Right ventricle myocardium superior (tissue), 1 donor: Measurements from ENCODE around the gene MPHOSPH6. TPM values are rescaled to one million over a fixed set of nuclear protein-coding genes. Genes with fewer than 3 reads are reported as not detected.
"Not testable (repeated sequence)": the region's sequence is repeated elsewhere in the genome, so short reads cannot be mapped to it uniquely, and the experiment has no call there.

Experiments
- ATAC-seq: fragments of 200-7000 bp; cut with Tn5 transposase; one replicate; pipeline ENCODE4 v1.9.1; 2020; ENCODE audit warnings: mild to moderate bottlenecking; ENCODE audit not compliant: poor library complexity
- DNase-seq: peaks from one replicate; pipeline ENCODE4 v3.0.0-alpha.2; 2020
- intact Hi-C: fragments of 100-400 bp; cut with DNase I; formaldehyde crosslinking; loops from one replicate; pipeline ENCODE4 v1.11.2; 2022
- total RNA-seq: library from RNA; stranded (reverse); fragmentation: NEBNext Ultra II Directional; extraction: Animal tissue kit (Norgen Biotek cat#: 25700); gene quantifications from one replicate; pipeline ENCODE4 v1.2.1, GENCODE V29; 2021
- donor health status: DM: no; HTN: yes; CAD: no; lungs with severe emphysema.

MPHOSPH6 gene
- total RNA-seq, 1 donor from 2014 or later: 6.4 TPM

DNA sequence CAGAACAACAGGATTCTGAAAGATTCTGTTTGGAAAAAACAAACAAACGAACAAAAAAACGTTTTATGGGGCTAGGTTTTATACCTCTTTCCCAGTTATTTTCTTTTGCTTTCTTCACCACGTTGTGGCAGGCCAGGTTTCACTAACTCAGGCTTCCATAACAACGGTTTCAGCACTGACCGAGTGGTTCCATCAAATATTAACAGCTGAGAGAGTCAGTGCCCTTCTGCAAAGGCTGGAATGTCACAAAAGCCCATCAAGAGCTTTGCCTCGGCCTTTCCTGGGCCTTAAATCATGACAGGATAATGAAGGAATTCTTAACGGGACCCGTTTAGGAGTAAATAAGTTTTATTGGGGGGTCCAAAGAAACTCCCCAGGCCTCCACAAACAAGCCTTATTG is 34.2 kb downstream of the MPHOSPH6 start:
- DNase-seq (no peak), ATAC-seq (no peak)
- intact Hi-C loops: no loop called here

- DNase-seq: no peak
- no peak for ATAC-seq
These were observed 35.2 kb downstream of the MPHOSPH6 start for GRCh38 chr16:82134846-82135245.

GRCh38 chr16:82133798-82134197 is 36.2 kb downstream of the MPHOSPH6 start:
- DNase-seq: no peak
- ATAC-seq: no peak
- intact Hi-C loops: no loop called here

More at GRCh38 chr16:82134846-82135245, 35.2 kb downstream of the MPHOSPH6 start:
- intact Hi-C loops: no loop called here

DNA sequence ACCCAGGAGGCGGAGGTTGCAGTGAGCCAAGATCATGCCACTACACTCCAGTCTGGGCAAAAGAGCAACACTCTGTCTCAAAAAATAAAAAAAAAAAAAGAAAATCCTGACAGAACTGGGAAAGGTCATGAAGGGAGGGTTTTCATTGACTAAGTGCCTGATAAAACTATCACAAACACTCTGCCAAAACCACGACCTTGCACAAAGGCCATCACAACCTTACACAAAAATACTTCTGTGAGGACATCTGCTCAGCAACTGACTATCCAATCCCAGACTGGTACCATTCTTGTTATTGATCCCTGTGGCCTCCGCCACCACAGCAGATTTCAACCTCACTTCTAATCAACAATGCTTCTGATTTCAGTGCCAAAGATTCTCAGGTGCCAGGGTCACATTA is 40.1 kb downstream of the MPHOSPH6 start:
- ATAC-seq: no peak
- no peak for DNase-seq
- intact Hi-C loops: no loop called here

DNA sequence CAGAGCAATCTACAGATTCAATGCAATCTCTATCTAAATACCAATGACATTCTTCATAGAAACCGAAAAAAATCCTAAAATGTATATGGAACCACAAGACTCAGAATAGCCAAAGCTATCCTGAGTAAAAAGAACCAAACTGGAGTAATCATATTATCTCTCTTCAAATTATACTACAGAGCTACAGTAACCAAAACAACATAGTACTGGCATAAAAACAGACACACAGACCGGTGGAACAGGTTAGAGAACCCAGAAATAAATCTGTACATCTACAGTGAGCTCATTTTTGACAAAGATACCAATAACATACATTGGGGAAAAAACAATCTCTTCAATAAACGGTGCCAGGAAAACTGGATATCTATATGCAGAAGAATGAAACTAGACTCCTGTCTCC is 45.4 kb downstream of the MPHOSPH6 start:
- DNase-seq: no peak
- intact Hi-C loops: no loop called here
- no peak for ATAC-seq

GRCh38 chr16:82119405-82119804 is 50.6 kb downstream of the MPHOSPH6 start:
- ATAC-seq (no peak), DNase-seq (no peak)
- intact Hi-C loops: no loop called here

DNA sequence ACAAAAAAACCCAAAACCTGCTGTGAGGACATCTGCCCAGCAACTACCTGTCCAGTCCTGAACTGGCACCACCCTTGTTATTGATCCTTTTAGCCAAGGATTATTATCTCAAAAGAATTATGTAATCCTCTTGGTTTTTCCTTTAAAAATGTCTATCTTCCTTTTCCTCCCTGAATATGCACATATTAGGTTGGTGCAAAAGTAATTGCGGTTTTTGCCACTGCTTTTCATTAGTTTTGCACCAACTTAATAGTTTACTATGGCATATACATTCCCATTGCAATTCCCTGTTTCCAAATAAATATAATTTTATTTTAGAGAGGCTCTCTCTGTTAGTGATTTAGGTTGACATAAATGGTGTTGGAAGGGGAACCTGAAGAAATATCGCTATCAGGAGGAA is 51.3 kb downstream of the MPHOSPH6 start:
- ATAC-seq (no peak), DNase-seq (no peak)
- intact Hi-C loops: no loop called here

DNA sequence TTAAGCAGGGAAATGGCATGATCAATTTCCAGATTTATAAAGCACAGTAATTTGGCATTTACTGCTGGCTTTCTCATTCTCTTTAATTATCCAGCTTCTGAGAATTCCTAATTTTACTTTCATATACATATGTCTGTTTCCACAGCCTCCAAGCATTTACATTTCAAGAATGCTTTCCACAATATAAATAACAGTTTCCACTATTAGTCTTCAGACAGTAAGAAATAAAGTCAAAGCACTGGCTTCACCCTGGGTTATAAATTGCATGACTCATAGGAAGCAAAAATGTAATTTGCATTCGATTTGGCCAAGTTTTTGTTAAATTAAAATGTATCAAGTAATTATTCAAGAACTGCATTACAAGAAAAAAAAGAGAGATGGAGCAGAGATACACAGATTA is 53.5 kb downstream of the MPHOSPH6 start:
- ATAC-seq: no peak
- no peak for DNase-seq
- intact Hi-C loops: no loop called here

DNA sequence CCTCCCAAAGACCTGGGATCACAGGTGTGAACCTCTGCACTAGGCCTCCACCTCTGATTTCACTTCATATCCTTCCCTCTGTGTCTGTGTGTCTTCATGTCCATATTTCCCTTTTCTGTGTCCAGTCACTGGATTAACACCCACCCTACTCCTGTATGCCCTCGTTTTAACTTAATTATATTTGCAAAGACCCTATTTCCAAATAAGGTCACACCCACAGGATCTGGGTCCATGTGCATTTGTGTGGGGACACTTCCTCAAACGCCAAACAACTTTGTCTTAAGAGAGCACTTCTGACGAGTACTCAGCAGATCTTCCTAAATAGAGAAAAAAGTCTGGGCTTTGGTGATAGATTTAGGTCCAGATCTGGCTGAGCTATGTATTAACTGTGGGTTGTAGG is 56.3 kb downstream of the MPHOSPH6 start:
- no peak for ATAC-seq
- intact Hi-C loops: no loop called here
- DNase-seq: no peak

- DNase-seq (no peak), ATAC-seq (no peak)
- intact Hi-C loops: no loop called here
These were observed 58.1 kb downstream of the MPHOSPH6 start for GRCh38 chr16:82111944-82112343.

DNA sequence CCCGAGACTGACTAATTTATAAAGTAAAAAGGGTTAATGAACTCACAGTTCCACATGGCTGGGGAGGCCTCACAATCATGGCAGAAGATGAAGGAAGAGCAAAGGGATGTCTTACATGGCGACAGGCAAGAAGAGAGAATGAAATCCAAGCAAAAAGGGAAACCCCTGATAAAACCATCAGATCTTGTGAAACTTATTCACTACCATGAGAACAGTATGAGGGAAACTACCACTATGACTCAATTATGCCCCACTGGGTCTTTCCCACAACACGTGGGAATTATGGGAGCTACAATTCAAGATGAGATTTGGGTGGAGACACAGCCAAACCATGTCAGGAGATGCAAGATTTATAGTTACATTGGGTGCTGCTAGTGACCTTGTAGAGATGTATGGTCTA is 60.8 kb downstream of the MPHOSPH6 start:
- intact Hi-C loops, ATAC-seq, DNase-seq: not testable (repeated sequence)

DNA sequence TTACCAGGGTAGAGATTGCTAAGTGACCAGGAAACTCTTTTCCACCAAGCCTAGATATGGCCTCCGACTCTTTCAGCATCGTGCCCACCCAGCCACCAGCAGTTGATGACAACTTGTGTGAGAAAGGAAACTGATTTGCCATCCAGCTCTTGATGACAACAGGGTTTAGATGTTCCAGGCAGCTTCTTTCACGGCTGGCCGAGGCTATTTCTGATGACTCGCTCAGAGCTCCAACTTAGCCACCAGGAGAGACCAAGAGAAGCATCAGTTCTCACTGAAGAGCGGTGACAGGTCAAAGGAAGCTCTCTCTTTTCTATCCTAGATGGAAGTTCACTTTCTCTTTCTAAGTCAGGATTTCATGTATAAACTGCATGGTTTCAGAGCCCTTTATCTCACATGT is 61.2 kb downstream of the MPHOSPH6 start:
- ATAC-seq (no peak), DNase-seq (no peak)
- intact Hi-C loops: no loop called here

DNA sequence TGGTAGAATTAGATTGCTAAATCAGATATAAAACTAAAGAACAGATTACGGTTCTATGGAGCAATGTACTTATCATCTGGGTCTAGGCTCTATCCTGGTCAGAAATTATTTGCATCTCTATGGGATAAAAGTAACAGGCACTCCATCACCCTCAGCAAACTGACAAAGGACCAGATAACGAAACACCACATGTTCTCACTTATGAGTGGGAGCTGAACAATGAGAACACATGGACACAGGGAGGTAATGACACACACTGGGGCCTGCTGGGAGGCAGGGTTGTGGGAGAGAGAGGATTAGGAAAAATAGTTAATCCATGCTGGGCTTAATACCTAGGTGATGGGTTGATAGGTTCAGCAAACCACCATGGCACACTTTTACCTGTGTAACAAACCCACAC is 61.9 kb downstream of the MPHOSPH6 start:
- ATAC-seq: no peak
- intact Hi-C loops: no loop called here
- no peak for DNase-seq

GRCh38 chr16:82105107-82105506 is 64.9 kb downstream of the MPHOSPH6 start:
- ATAC-seq (no peak), DNase-seq (no peak)
- intact Hi-C loops: no loop called here

Other genes starting within 250 kb of the MPHOSPH6 start
- gene SDR42E1, start 158.8 kb downstream of the MPHOSPH6 start, total RNA-seq: 0.73 TPM
- not detected for gene HSD17B2, start 135.0 kb downstream of the MPHOSPH6 start, total RNA-seq